ENCODE measurements around the gene RAB11B.
"Not testable (repeated sequence)": the region's sequence is repeated elsewhere in the genome, so short reads cannot be mapped to it uniquely, and the experiment has no call there.

The RAB11B gene

GRCh38 chr19:8389891-8390616 lies at the start of gene RAB11B:
Gene RAB11B (plus strand): TSS chr19:8390360. CDS start chr19:8390417, 57 bp downstream.
- TF ChIP-seq CTCF (IDR thresholded peaks at IDR 0.05; ENCODE audit: extremely low read depth, insufficient read depth, missing control alignments): no peak
- peak; percentile 98 for DNase-seq (ENCODE audit: low spot score)
- in situ Hi-C loops (cut with MboI; ENCODE audit: low pct_unique_long_range_greater_than_20kb, low sequenced_read_pairs, unreplicated experiment): no loop called here

- DNase-seq (ENCODE audit: low spot score); in situ Hi-C loops (cut with MboI; ENCODE audit: low pct_unique_long_range_greater_than_20kb, low sequenced_read_pairs, unreplicated experiment): not testable (repeated sequence)
Observed at GRCh38 chr19:8341504-8341903, 48.7 kb upstream of the RAB11B start.

- no peak for TF ChIP-seq CTCF (IDR thresholded peaks at IDR 0.05; ENCODE audit: extremely low read depth, insufficient read depth, missing control alignments)
- in situ Hi-C loops (cut with MboI; ENCODE audit: low pct_unique_long_range_greater_than_20kb, low sequenced_read_pairs, unreplicated experiment): no loop called here
- no peak for DNase-seq (ENCODE audit: low spot score)
Observed at GRCh38 chr19:8342316-8342683, 47.9 kb upstream of the RAB11B start.

GRCh38 chr19:8342684-8343482 lies 47.3 kb upstream of the RAB11B start, which contains the start of gene KANK3:
Gene KANK3 (minus strand): TSS chr19:8343262. CDS start chr19:8337828, 5,434 bp downstream.
- DNase-seq (ENCODE audit: low spot score): peak; percentile 98
- TF ChIP-seq CTCF (IDR thresholded peaks at IDR 0.05; ENCODE audit: extremely low read depth, insufficient read depth, missing control alignments): no peak
- in situ Hi-C loops (cut with MboI; ENCODE audit: low pct_unique_long_range_greater_than_20kb, low sequenced_read_pairs, unreplicated experiment): no loop called here

- in situ Hi-C loops (cut with MboI; ENCODE audit: low pct_unique_long_range_greater_than_20kb, low sequenced_read_pairs, unreplicated experiment): no loop called here
- no peak for DNase-seq (ENCODE audit: low spot score)
- TF ChIP-seq CTCF (IDR thresholded peaks at IDR 0.05; ENCODE audit: extremely low read depth, insufficient read depth, missing control alignments): peak; percentile 1
Observed at GRCh38 chr19:8343483-8343844, 46.7 kb upstream of the RAB11B start.

- DNase-seq (ENCODE audit: low spot score); in situ Hi-C loops (cut with MboI; ENCODE audit: low pct_unique_long_range_greater_than_20kb, low sequenced_read_pairs, unreplicated experiment): not testable (repeated sequence)
Observed at GRCh38 chr19:8349629-8350372, 40.4 kb upstream of the RAB11B start.

- no peak for DNase-seq (ENCODE audit: low spot score)
- no peak for TF ChIP-seq CTCF (IDR thresholded peaks at IDR 0.05; ENCODE audit: extremely low read depth, insufficient read depth, missing control alignments)
- in situ Hi-C loops (cut with MboI; ENCODE audit: low pct_unique_long_range_greater_than_20kb, low sequenced_read_pairs, unreplicated experiment): no loop called here
Observed at GRCh38 chr19:8352134-8352827, 37.9 kb upstream of the RAB11B start.

- DNase-seq (ENCODE audit: low spot score); in situ Hi-C loops (cut with MboI; ENCODE audit: low pct_unique_long_range_greater_than_20kb, low sequenced_read_pairs, unreplicated experiment): not testable (repeated sequence)
Observed at GRCh38 chr19:8352845-8353244, 37.3 kb upstream of the RAB11B start.
